Measurements from ENCODE around the gene PLXDC2. TPM values are rescaled to one million over a fixed set of nuclear protein-coding genes. Genes with fewer than 3 reads are reported as not detected.

PLXDC2 gene
- total RNA-seq, 1 experiment from 2014 or later = 0.21 TPM

- H3K27me3 ChIP-seq (ENCODE audit: control insufficient read depth, insufficient read depth, low read length) = peaks cover 15% of the 10 kb centered on the region; the same call in 1 of the 2 replicates
- TF ChIP-seq SIN3A (IDR thresholded peaks at IDR 0.05; ENCODE audit: borderline replicate concordance, insufficient read depth, low read depth, low read length) = no peak
- TF ChIP-seq, protein P1, sequence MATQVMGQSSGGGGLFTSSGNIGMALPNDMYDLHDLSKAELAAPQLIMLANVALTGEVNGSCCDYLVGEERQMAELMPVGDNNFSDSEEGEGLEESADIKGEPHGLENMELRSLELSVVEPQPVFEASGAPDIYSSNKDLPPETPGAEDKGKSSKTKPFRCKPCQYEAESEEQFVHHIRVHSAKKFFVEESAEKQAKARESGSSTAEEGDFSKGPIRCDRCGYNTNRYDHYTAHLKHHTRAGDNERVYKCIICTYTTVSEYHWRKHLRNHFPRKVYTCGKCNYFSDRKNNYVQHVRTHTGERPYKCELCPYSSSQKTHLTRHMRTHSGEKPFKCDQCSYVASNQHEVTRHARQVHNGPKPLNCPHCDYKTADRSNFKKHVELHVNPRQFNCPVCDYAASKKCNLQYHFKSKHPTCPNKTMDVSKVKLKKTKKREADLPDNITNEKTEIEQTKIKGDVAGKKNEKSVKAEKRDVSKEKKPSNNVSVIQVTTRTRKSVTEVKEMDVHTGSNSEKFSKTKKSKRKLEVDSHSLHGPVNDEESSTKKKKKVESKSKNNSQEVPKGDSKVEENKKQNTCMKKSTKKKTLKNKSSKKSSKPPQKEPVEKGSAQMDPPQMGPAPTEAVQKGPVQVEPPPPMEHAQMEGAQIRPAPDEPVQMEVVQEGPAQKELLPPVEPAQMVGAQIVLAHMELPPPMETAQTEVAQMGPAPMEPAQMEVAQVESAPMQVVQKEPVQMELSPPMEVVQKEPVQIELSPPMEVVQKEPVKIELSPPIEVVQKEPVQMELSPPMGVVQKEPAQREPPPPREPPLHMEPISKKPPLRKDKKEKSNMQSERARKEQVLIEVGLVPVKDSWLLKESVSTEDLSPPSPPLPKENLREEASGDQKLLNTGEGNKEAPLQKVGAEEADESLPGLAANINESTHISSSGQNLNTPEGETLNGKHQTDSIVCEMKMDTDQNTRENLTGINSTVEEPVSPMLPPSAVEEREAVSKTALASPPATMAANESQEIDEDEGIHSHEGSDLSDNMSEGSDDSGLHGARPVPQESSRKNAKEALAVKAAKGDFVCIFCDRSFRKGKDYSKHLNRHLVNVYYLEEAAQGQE (IDR thresholded peaks at IDR 0.05; ENCODE audit: insufficient read depth in 1 of 2, low read depth in 2 of 2, low read length in 1 of 2) = no peak
- TF ChIP-seq CTCF (IDR thresholded peaks at IDR 0.05) = no peak
- no peak for TF ChIP-seq POLR2AphosphoS5 (IDR thresholded peaks at IDR 0.05; ENCODE audit: low read depth, low read length)
- no peak for TF ChIP-seq TCF7L2 (IDR thresholded peaks at IDR 0.05; ENCODE audit: low read depth, low read length)
- H3K4me3 ChIP-seq (ENCODE audit: low read depth in 2 of 2, low read length in 2 of 2) = peak overlapping the region; percentile 46 to 61
- intact Hi-C loops (cut with micrococcal nuclease; ENCODE audit: unreplicated experiment) = loop anchor here (5.0 kb wide), 1 partner anchor 950 kb away; no protein-coding TSS in a partner anchor
- H3K9me3 ChIP-seq (ENCODE audit: control insufficient read depth, insufficient read depth, low read depth, low read length) = no peaks in the 10 kb centered on the region
- H3K4me1 ChIP-seq (ENCODE audit: control insufficient read depth, insufficient read depth, low read length) = no peaks in the 10 kb centered on the region
- BruUV-seq (replicated peaks) = no TSS peak
- ATAC-seq (peak; percentile 40; the same call in 1 of the 2 replicates), DNase-seq (ENCODE audit: low read depth, low spot score) (no peak)
- ChIA-PET POLR2A (no interaction called here), CTCF (interaction anchor here (0.6 kb wide), 1 partner anchor 898 kb away, joined by 4 read pairs; no protein-coding TSS in a partner anchor)
- no peaks in the 10 kb centered on the region for H3K36me3 ChIP-seq (ENCODE audit: control insufficient read depth, insufficient read depth, low read length)
- in situ Hi-C loops (cut with HindIII; ENCODE audit: low pct_unique_long_range_greater_than_20kb, low sequenced_read_pairs) = no loop called here
- no peak overlapping the region for H3K27ac ChIP-seq (ENCODE audit: low read length)
These were observed 1.1 kb downstream of the PLXDC2 start for GRCh38 chr10:19817231-19817933.

DNA sequence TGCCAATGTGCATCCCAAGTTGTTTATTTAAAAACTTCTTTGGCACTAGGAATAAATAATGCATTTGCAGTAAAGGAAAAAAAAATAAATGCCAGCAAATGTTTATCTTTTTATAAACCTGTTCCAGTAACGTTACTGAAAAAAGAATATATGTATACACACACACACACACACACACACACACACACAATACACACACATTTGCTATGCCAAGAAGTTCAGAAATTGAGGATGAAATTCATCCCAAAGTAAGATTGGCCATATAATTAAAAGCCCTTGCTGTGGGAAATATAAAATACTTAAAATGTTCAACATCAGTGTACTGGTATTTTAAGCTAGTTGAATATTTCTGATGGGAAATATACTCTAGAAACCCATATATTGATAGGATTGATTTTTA, 2.6 kb downstream of the PLXDC2 start:
- Histone ChIP-seq H3K4me1 (ENCODE audit: control insufficient read depth, insufficient read depth, low read length) (no peaks in the 10 kb centered on the region), H3K9me3 (ENCODE audit: control insufficient read depth, insufficient read depth, low read depth, low read length) (no peaks in the 10 kb centered on the region), H3K4me3 (ENCODE audit: low read depth in 2 of 2, low read length in 2 of 2) (no peak overlapping the region), H3K27ac (ENCODE audit: low read length) (no peak overlapping the region), H3K27me3 (ENCODE audit: control insufficient read depth, insufficient read depth, low read length) (peaks cover 15% of the 10 kb centered on the region; the same call in 1 of the 2 replicates), H3K36me3 (ENCODE audit: control insufficient read depth, insufficient read depth, low read length) (no peaks in the 10 kb centered on the region)
- DNase-seq (ENCODE audit: low read depth, low spot score) = no peak
- no peak for ATAC-seq
- in situ Hi-C loops (cut with HindIII; ENCODE audit: low pct_unique_long_range_greater_than_20kb, low sequenced_read_pairs) = no loop called here
- intact Hi-C loops (cut with micrococcal nuclease; ENCODE audit: unreplicated experiment) = loop anchor here (5.0 kb wide), 1 partner anchor 948 kb away; no protein-coding TSS in a partner anchor
- TF ChIP-seq POLR2AphosphoS5 (IDR thresholded peaks at IDR 0.05; ENCODE audit: low read depth, low read length) (no peak), CTCF (IDR thresholded peaks at IDR 0.05) (no peak), SIN3A (IDR thresholded peaks at IDR 0.05; ENCODE audit: borderline replicate concordance, insufficient read depth, low read depth, low read length) (no peak), TCF7L2 (IDR thresholded peaks at IDR 0.05; ENCODE audit: low read depth, low read length) (no peak)
- TF ChIP-seq, protein P1 (IDR thresholded peaks at IDR 0.05; ENCODE audit: insufficient read depth in 1 of 2, low read depth in 2 of 2, low read length in 1 of 2) = no peak
- BruUV-seq (replicated peaks) = no TSS peak
- ChIA-PET POLR2A (no interaction called here), CTCF (no interaction called here)

All from Panc1 (cell line).